ENCODE results near the gene NIM1K. TPM values are rescaled to one million over a fixed set of nuclear protein-coding genes. Genes with fewer than 3 reads are reported as not detected.
"Not testable (repeated sequence)": the region's sequence is repeated elsewhere in the genome, so short reads cannot be mapped to it uniquely, and the experiment has no call there.

The NIM1K gene
- not detected for total RNA-seq

GRCh38 chr5:43191740-43192557 is at the start of gene NIM1K:
TSS of gene NIM1K (plus strand) at chr5:43192225. CDS start at chr5:43245776, 53,551 bp downstream.
- peak; percentile 63 for ATAC-seq

- no peak for ATAC-seq
Observed at GRCh38 chr5:43145071-43145470, 47.0 kb upstream of the NIM1K start.

- no peak for ATAC-seq
Observed at GRCh38 chr5:43146958-43147357, 45.1 kb upstream of the NIM1K start.

- no peak for ATAC-seq
Observed at GRCh38 chr5:43148417-43148816, 43.6 kb upstream of the NIM1K start.

GRCh38 chr5:43149231-43149630 is 42.8 kb upstream of the NIM1K start:
- ATAC-seq = no peak

- ATAC-seq = no peak
Observed at GRCh38 chr5:43150075-43150474, 42.0 kb upstream of the NIM1K start.

- no peak for ATAC-seq
Observed at GRCh38 chr5:43150748-43151147, 41.3 kb upstream of the NIM1K start.

GRCh38 chr5:43152946-43153345 is 39.1 kb upstream of the NIM1K start:
- ATAC-seq = no peak

- no peak for ATAC-seq
Observed at GRCh38 chr5:43154469-43154868, 37.6 kb upstream of the NIM1K start.

- ATAC-seq = no peak
Observed at GRCh38 chr5:43155394-43156096, 36.5 kb upstream of the NIM1K start.

GRCh38 chr5:43156388-43156787 is 35.6 kb upstream of the NIM1K start:
- ATAC-seq = no peak

- no peak for ATAC-seq
Observed at GRCh38 chr5:43157068-43157467, 35.0 kb upstream of the NIM1K start.

- no peak for ATAC-seq
Observed at GRCh38 chr5:43161244-43161643, 30.8 kb upstream of the NIM1K start.

GRCh38 chr5:43164801-43165200 is 27.2 kb upstream of the NIM1K start:
- ATAC-seq = not testable (repeated sequence)

- ATAC-seq = no peak
Observed at GRCh38 chr5:43165323-43165722, 26.7 kb upstream of the NIM1K start.

GRCh38 chr5:43168175-43168574 is 23.9 kb upstream of the NIM1K start:
- no peak for ATAC-seq

GRCh38 chr5:43171451-43171850 is 20.6 kb upstream of the NIM1K start:
- ATAC-seq = no peak

- ATAC-seq = no peak
Observed at GRCh38 chr5:43171926-43172325, 20.1 kb upstream of the NIM1K start.

- ATAC-seq = no peak
Observed at GRCh38 chr5:43172779-43173178, 19.2 kb upstream of the NIM1K start.

GRCh38 chr5:43174586-43174985 is 17.4 kb upstream of the NIM1K start:
- ATAC-seq = no peak

GRCh38 chr5:43179836-43180235 is 12.2 kb upstream of the NIM1K start:
- no peak for ATAC-seq

- ATAC-seq = no peak
Observed at GRCh38 chr5:43182421-43182820, 9.6 kb upstream of the NIM1K start.

GRCh38 chr5:43183101-43183500 is 8.9 kb upstream of the NIM1K start:
- not testable (repeated sequence) for ATAC-seq

Data from esophagus mucosa (tissue), 1 donor.